Activated T-helper 1 cell treated with Interleukin-2 at 50 U/mL for 16 hours (primary cell): ENCODE measurements around the gene SLC22A23.

Source experiments
- DNase-seq: peaks from one replicate; pipeline ENCODE4 v3.0.0-alpha.2; 2020; ENCODE audit warnings: low read depth

The SLC22A23 gene

GRCh38 chr6:3369985-3370360, 86.9 kb downstream of the SLC22A23 start:
- no peak for DNase-seq

GRCh38 chr6:3368685-3369084, 88.2 kb downstream of the SLC22A23 start:
- no peak for DNase-seq

GRCh38 chr6:3367630-3368029, 89.2 kb downstream of the SLC22A23 start:
- no peak for DNase-seq

- DNase-seq, result no peak
These were observed 90.0 kb downstream of the SLC22A23 start for GRCh38 chr6:3366596-3367413.

DNA sequence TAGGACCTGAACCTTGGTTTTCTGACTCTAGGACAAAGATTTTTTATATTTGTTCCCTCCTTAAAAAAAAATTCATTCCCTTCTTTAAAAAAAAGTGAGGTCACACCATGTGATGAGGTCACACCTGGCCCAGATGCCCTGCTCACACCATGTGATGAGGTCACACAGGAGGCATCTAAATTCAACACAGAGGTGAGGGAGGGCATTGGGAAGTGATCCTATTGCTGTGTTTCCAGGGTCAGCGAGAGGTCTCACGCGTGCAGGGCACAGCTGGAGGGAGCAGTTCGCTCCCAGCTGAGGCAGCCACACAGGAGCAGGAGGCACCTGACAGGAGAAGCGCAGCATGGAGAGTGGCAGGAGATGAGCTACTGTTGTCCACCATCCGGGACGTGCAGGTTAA, 92.5 kb downstream of the SLC22A23 start:
- DNase-seq, result no peak

DNA sequence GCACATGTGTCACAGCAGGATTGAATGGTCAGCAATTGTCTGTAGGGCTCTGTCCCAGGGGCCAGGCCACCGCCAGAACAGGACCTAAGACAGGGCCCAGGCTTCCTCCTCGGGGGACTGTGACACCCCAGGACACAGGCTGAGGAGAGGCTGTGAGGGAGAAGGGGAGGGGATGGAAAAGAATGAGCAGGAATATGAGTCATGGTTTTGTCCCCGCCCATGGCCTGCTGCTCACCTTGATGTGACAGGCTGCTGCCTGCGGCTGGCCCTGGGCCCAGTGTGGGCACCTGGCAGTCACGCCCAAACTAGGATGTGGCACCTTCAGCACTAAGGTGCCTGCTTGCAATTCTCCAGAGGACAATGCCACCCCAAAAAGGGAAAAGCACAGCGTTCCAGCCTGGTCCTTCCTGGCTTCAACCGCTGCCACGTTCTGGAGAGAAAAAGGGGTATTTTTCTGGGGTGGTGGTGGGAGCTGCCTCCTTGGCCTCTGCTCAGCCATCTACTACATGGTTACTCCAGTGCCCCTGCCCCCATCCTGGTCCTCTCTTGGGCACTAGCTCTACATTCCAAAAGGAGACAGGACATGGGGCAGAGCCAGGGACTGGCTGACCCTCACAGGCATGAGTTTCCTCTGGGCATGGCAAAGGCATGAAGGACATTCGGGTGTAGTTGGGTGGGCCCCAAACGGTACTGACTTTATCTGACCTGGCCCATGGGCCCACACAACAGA, 93.4 kb downstream of the SLC22A23 start:
- DNase-seq, result no peak

- DNase-seq, result no peak
These were observed 95.4 kb downstream of the SLC22A23 start for GRCh38 chr6:3361312-3362037.

- DNase-seq, result no peak
These were observed 96.2 kb downstream of the SLC22A23 start for GRCh38 chr6:3360727-3361045.

DNA sequence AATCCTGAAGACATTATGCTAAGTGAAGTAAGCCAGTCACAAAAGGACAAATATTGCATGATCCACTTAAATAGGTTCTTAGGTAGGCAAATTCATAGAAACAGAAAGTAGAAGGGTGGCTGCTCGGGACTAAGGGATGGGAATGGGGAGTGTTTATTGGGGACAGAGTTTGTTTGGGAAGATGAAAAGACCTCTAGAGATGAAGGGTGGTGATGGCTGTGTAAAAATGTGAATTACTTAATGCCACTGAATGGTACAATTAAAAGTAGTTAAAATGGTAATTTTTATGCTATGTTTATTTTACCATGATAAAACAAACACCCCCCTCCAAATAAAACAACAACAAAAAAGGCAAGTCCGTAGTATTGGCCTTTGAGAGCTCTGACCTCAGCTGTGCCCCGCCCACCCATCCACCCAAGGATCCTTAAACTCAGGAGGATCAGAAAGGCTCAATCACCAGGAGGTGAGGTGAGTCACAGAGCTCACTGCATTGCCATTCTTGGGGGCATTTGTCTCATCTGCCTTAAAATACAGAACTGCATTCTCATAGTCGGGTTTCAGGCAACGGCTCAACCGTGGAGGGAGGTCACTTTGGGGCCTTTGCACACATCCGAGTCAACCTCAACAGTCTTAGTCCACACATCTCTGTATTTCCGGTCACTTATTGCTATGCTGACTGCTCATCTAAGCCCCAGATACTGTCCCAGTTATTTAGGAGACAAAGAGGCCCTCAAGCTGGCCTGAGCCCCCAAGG, 96.7 kb downstream of the SLC22A23 start:
- no peak for DNase-seq

DNA sequence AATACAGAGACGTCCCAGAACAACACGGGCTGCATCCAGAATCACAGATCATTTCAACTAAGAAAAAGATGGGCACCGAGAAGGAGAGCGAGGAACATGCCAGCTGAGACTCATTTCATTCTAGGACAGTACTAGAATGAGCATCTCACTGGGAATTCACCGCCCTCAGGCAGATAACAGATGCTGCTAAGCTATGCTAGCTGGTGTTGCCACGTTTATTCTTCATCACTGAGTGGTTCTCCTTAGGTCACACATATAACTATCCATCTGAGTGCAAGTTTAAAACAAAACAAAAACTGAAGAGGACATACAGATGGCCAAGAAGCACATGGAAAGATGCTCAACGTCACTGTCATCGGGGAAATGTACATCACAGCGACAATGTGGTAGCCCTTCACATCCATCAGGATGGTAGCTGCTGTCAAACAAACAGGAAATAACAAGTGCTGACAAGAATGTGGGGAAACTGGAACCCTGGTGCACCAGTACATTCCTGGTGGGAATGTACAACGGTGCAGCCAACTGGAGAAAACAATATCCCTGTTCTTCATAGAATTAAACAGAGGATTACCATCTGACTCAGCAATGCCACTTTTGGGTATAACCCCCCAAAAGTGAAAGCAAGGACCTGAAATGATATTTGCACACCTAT, 97.6 kb downstream of the SLC22A23 start:
- DNase-seq, result no peak

DNA sequence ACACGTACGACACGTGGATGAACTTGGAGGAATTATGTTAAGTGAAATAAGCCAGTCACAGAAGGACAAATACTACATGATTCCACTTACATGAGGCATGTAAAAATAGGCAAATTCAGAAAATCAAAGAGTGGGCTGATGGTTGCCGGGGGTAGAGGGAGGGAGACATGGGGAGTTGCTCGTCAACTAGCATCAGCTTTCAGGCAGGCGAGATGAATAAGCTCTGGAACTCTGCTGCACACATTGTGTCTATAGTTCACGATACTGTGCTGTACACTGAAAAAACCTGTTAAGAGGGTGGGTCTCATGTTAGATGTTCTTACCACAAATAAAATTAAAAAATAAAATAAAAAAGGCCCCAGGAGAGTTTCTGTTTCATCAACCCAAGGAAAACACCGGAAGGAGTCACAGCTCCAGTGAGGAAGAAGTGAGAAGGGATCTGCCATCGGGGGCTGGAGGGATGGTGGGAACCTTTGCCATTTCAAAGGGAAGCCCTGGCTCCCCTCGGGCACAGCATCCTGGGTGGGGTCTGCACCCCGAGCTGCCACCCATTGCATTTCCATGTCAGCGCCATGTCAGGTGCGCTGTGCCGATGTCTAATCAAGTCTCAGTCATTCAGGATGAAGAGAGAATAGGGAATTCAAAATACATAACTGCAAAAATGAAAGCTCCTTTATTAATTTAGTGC, 98.3 kb downstream of the SLC22A23 start:
- DNase-seq, result no peak

DNA sequence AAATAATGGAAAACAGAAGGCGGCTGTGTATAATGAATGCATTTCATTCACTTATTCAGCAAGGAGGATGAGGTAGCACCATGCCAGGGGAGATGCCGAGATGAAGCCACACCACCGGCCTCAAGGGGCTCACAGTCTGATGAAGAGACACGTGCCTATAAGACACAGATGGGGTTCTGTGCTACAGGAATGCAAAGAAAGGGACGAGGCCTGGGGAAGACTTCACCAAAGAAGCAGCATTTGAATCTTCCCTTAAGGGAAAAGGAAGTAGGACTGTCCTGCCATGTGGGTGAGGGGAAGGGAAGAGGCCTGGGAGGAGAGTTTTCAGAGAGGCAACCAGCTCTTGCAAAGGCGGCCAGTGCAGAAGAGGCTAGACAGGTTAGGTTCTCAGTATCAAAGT, 99.2 kb downstream of the SLC22A23 start:
- no peak for DNase-seq

DNA sequence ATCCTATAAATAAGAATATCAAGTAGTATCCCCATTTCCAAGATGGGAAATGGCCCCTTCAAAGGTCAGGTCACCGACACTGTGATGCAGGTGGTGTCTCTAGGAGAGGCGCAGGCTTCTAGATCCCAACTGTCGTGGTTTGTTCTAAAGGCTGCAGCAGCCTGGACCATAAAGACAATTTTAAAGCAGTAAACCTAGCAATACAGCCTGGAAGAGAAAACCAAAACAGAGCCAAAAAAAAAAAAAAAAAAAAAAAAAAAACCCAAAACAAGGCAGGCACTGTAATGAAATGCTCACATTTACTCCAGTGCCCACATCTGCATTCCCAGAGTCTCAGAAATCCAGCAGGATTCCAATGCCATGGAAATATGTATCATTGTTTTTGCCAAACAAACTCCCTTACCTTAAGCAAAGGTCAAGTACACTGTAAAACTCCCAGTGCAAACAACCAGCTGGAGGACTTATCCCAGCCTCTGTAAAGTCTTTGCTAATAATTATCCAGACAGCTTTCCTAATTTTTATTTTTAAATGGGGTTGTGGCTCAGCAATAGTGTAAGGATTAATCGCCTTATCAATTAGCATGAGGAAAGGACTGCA, 99.9 kb downstream of the SLC22A23 start:
- DNase-seq, result no peak

DNA sequence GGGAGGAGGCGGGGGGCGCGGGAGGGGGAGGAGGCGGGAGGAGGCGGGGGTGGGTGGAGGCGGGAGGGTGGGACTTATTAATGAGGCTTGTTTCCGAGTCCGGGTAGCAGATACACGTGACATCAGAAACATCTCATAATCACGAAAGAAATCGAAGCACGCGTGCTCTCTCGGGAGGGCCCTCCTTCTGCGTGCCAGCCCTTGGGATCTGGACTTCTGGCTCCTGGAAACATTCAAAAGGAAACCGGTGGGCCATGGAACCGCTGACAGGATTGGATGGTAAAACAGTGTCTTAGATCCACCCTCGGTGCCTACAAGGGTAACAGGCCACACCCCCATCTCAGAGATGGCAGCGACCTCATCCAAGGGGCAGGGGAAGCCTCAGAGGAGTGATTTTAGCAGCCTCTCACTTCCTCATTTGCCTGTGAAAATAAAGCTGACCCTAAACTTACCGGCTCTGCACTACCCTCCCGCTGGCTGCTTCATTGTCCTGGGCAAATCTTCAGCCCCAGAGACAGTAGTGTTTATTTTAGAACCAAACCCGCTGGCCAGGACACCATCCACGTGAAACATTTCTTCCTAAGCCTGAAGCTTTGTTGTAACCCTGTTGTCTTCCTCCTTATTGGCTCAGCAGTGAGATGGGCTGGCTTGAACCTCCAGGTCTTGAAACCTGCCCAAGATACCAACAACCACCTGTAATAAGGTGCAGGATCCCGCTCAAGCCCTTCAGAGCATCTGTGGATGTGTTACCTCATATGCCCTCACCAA, 100.6 kb downstream of the SLC22A23 start:
- DNase-seq, result peak; percentile 22

GRCh38 chr6:3355358-3356055, 101.3 kb downstream of the SLC22A23 start:
- no peak for DNase-seq

DNA sequence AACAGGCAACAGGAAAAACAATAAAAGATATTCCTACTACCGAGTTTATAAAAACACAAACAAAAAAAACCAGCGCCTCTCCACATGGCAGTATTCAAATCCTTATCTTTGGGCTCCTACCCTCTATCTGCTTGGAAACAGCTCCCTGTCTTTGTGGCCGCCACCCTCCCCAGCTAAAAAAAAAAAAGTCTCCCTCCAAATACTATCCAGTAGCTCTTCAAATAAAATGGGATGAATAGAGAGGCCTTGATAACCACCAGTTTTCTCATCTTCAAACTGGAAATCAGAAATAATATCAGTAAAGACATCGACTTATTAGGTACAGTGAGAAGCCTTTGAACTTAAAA, 101.9 kb downstream of the SLC22A23 start:
- no peak for DNase-seq

GRCh38 chr6:3353939-3354338, 102.9 kb downstream of the SLC22A23 start:
- DNase-seq, result no peak

DNA sequence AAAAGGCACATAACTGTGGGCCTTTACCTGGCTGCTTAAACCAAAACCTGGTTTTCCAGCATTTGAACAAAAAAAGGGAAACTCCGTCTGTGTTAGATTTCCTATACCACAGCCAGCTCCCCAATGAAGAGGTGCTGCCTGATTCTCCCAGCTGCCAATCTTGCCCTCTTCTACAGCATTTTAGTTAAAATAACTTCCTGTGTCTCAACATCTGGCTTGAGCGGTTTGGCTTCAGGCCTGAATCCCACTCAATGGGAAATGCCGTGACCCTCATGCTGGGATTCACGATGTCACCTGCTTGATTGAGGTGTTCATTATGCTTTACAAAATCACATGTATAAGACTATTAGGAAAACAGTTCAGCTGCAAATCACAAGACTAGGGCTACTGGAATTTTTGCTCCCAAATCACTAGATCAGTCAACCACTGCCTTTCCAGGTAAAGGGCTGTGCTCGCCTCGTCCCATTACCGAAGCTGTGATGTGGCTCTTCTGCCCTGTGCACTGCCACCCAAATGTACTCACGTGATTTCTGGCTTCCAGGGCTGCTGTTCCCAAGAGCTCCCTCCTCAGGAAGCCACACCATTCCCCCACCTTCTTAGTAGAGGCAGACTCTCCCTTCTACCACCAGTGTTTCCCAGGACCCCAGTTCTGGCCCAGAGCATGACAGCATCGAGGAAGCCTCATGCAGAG, 103.5 kb downstream of the SLC22A23 start:
- DNase-seq, result no peak

DNA sequence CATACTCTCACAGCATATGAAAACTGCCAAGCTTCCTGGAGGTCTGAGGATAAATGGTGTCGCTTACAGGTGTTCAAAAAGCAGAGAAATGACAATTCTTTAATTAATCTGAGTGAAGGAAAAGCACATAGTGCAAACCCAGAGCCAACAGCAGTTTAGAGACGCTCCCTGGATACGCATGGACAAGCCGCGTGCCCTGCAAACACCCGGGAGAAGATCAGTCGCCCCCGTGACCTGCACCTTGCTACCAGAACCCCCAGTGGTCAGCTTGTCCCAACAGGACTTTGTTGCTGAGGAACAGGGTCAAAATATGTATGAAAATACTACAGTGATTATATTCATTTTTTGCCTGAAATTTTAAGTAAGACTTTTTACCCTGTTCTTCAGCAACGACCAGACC, 104.2 kb downstream of the SLC22A23 start:
- DNase-seq, result no peak
